ENCODE results near the gene NPBWR2. TPM values are rescaled to one million over a fixed set of nuclear protein-coding genes. Genes with fewer than 3 reads are reported as not detected.

The NPBWR2 gene
- total and polyA plus RNA-seq, 2 donors (not counting 1 experiment from before 2014, with no cell fraction given): not detected

DNA sequence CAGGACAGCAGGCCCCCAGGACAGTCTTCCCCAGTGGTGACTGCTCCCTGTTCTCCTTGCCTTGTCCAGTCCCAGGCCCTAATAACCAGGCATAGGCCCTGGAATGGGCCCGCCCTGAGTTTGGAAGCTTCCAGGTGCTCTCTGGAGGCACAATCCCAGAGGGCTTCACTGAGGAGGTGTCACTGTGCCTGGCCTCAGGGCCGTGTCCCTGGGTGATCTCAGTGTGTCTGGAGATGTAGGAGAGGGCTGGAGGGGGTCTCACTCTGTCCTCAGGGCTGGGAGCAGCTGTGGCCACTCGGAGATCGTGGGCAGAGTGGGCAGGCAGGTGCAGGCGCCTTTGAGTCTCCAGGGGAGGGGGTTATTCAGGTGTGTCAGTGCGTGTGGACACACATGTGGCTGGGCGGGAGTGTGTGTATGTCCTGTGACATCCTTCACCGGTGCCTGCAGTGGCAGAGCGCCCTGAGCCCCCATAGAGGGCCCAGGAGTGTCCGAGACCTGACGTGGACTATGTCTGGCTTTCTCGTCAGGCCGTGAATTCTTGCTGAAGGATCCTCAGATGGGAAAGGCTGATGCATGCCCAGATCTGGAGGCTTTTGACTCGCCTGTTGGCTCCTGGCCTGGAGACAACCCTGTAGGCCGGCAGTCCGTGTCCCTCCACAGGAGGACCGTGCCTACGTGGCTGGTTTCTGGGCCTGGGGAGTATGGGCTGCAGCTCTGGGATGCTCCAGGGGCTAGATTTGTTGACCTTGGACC lies 5.5 kb upstream of the NPBWR2 start:
- Histone ChIP-seq H3K9ac (ENCODE audit: insufficient read depth, low read length) (no peak overlapping the region), H4K20me1 (ENCODE audit: control insufficient read depth, extremely low read depth, insufficient read depth, low read length) (no peaks in the 10 kb centered on the region), H3K9me3 (ENCODE audit: control insufficient read depth, insufficient read depth, low read depth, low read length) (no peaks in the 10 kb centered on the region), H3K27me3 (ENCODE audit: control insufficient read depth, insufficient read depth, low read length) (peaks cover 2% of the 10 kb centered on the region), H3K4me1 (ENCODE audit: control insufficient read depth, extremely low read depth, insufficient read depth, low read length) (no peaks in the 10 kb centered on the region), H3K4me3 (replicated peaks in 1 of 4; ENCODE audit: control extremely low read depth in 1 of 4, insufficient read depth in 1 of 4, low read depth in 3 of 4, low read length in 4 of 4) (no peak overlapping the region), H3K27ac (ENCODE audit: insufficient read depth, low read length) (no peak overlapping the region), H3K79me2 (ENCODE audit: control insufficient read depth, insufficient read depth, low read length) (no peaks in the 10 kb centered on the region), H3K4me2 (ENCODE audit: extremely low read depth, insufficient read depth, low read length) (no peak overlapping the region), H2AFZ (ENCODE audit: low read length) (no peak overlapping the region), H3K36me3 (ENCODE audit: control insufficient read depth, insufficient read depth, low read length) (no peaks in the 10 kb centered on the region)
- DNase-seq (ENCODE audit: low read depth in 2 of 2): no peak
- no peak for TF ChIP-seq EZH2 (IDR thresholded peaks at IDR 0.05; ENCODE audit: low read length, missing control alignments)
- TF ChIP-seq, protein P1, sequence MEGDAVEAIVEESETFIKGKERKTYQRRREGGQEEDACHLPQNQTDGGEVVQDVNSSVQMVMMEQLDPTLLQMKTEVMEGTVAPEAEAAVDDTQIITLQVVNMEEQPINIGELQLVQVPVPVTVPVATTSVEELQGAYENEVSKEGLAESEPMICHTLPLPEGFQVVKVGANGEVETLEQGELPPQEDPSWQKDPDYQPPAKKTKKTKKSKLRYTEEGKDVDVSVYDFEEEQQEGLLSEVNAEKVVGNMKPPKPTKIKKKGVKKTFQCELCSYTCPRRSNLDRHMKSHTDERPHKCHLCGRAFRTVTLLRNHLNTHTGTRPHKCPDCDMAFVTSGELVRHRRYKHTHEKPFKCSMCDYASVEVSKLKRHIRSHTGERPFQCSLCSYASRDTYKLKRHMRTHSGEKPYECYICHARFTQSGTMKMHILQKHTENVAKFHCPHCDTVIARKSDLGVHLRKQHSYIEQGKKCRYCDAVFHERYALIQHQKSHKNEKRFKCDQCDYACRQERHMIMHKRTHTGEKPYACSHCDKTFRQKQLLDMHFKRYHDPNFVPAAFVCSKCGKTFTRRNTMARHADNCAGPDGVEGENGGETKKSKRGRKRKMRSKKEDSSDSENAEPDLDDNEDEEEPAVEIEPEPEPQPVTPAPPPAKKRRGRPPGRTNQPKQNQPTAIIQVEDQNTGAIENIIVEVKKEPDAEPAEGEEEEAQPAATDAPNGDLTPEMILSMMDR (conservative IDR thresholded peaks at IDR 0.05 in 1 of 2, IDR thresholded peaks at IDR 0.05 in 1 of 2; ENCODE audit: low read depth in 1 of 2, low read length in 2 of 2): no peak

DNA sequence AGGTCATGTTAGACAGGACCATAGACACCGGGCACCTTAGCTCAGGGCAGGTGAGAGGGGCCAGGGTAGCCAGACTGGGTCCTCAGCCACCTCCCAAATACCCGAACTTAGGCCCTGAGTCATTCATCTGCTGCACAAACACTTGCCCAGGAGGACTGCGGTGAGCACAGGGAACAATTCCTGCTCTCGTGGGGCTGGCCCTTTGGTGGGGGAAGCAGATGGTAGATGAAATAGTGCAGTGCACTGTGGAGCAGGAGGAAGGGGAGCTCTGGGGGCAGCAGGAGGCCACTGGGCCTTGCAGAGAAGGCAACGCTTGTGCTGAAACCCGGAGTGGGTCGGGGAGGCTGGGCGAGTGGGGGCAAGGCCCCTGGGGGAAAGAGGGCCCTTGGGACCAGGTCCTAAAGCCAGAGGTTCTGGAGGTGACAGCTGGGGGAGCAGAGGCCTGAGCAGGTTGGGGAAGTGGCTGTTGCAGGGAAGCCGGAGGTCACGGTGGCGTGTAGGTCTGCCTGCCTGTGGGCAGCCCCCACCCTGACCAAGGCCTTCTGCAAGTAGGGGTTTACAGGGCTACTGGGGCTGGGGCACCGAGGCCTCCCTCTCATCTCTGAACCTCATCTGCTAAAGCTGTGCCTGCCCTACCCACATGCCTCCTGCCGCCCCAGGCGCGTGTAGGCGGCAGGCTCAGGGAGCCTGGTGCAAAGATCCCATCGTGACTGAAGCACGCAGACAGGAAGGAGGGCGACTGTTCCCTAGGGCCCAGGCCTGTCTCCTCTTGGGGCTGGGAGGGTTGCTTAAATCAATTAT lies 4.7 kb upstream of the NPBWR2 start:
- no peak for DNase-seq (ENCODE audit: low read depth in 2 of 2)

More for the DNA sequence above, 4.7 kb upstream of the NPBWR2 start:
- Histone ChIP-seq H3K9ac (ENCODE audit: insufficient read depth, low read length) (no peak overlapping the region), H3K36me3 (ENCODE audit: control insufficient read depth, insufficient read depth, low read length) (no peaks in the 10 kb centered on the region), H3K27me3 (ENCODE audit: control insufficient read depth, insufficient read depth, low read length) (peaks cover 5% of the 10 kb centered on the region), H3K9me3 (ENCODE audit: control insufficient read depth, insufficient read depth, low read depth, low read length) (no peaks in the 10 kb centered on the region), H4K20me1 (ENCODE audit: control insufficient read depth, extremely low read depth, insufficient read depth, low read length) (no peaks in the 10 kb centered on the region), H3K4me3 (replicated peaks in 1 of 4; ENCODE audit: control extremely low read depth in 1 of 4, insufficient read depth in 1 of 4, low read depth in 3 of 4, low read length in 4 of 4) (no peak overlapping the region), H2AFZ (ENCODE audit: low read length) (no peak overlapping the region), H3K79me2 (ENCODE audit: control insufficient read depth, insufficient read depth, low read length) (no peaks in the 10 kb centered on the region), H3K4me2 (ENCODE audit: extremely low read depth, insufficient read depth, low read length) (no peak overlapping the region), H3K4me1 (ENCODE audit: control insufficient read depth, extremely low read depth, insufficient read depth, low read length) (no peaks in the 10 kb centered on the region), H3K27ac (ENCODE audit: insufficient read depth, low read length) (no peak overlapping the region)
- TF ChIP-seq, protein P1 (conservative IDR thresholded peaks at IDR 0.05 in 1 of 2, IDR thresholded peaks at IDR 0.05 in 1 of 2; ENCODE audit: low read depth in 1 of 2, low read length in 2 of 2): no peak
- TF ChIP-seq EZH2 (IDR thresholded peaks at IDR 0.05; ENCODE audit: low read length, missing control alignments): no peak
